Suprapubic skin (tissue), 4 donors: Measurements from ENCODE around the gene DISC1. TPM values are rescaled to one million over a fixed set of nuclear protein-coding genes. Genes with fewer than 3 reads are reported as not detected.
"Not testable (repeated sequence)": the region's sequence is repeated elsewhere in the genome, so short reads cannot be mapped to it uniquely, and the experiment has no call there.

Source experiments
- DNase-seq, 2 donors: peaks; one replicate each; pipeline ENCODE4 v3.0.0-alpha.2; 2019; ENCODE audit warnings: low spot score in 2 of 2
- H3K27ac ChIP-seq: fragments of 200-600 bp; sonication (generic); one replicate; pipeline ENCODE4 v1.5.1; 2019
- H3K27me3 ChIP-seq: fragments of 200-600 bp; sonication (generic); one replicate; pipeline ENCODE4 v1.5.1; 2019
- H3K36me3 ChIP-seq: fragments of 200-600 bp; sonication (generic); one replicate; pipeline ENCODE4 v1.5.1; 2019
- H3K4me1 ChIP-seq: fragments of 200-600 bp; sonication (generic); one replicate; pipeline ENCODE4 v1.5.1; 2019
- H3K4me3 ChIP-seq: fragments of 200-600 bp; sonication (generic); one replicate; pipeline ENCODE4 v1.5.1; 2019; ENCODE audit warnings: mild to moderate bottlenecking
- H3K9me3 ChIP-seq: fragments of 200-600 bp; sonication (generic); one replicate; pipeline ENCODE4 v1.5.1; 2019
- EP300 ChIP-seq: sonication (generic); formaldehyde crosslinking; IDR thresholded peaks from one replicate; pipeline ENCODE4 v1.6.1; 2017; ENCODE audit warnings: antibody characterized with exemption
- POLR2A ChIP-seq, 2 donors: fragments of 450-650 bp; IDR thresholded peaks; one replicate each; pipeline ENCODE4 v1.6.1; 2017; ENCODE audit warnings: antibody characterized with exemption in 2 of 2, mild to moderate bottlenecking in 2 of 2, moderate library complexity in 2 of 2
- POLR2AphosphoS5 ChIP-seq, 3 donors: sonication (generic); formaldehyde crosslinking; IDR thresholded peaks; one replicate each; pipeline ENCODE4 v1.6.1; 2017; ENCODE audit warnings: antibody characterized with exemption in 3 of 3
- WGBS: methylation state at CpG from one replicate; pipeline ENCODE4 v1.1.5; 2018; 5-methylcytosine and 5-hydroxymethylcytosine counted together
- total RNA-seq, 4 donors: library from RNA; depleted of rRNA; stranded (reverse); fragments of >200 nt; gene quantifications; one replicate each; pipeline ENCODE4 v1.1.0, GENCODE V29; 2016
- TF ChIP-seq, protein P1 (sequence below), 2 donors: fragments of 200-600 bp in 1 of 2; fragments of 450-650 bp in 1 of 2; sonication (generic) in 1 of 2; IDR thresholded peaks; one replicate each; pipeline ENCODE4 v1.5.1; 2016 to 2019; ENCODE audit warnings: antibody characterized with exemption in 2 of 2, mild to moderate bottlenecking in 1 of 2, moderate library complexity in 1 of 2

The DISC1 gene
- total RNA-seq, 4 donors from 2014 or later, result 3.0 to 8.4 (median 5.2) TPM

GRCh38 chr1:231584117-231584516, 42.5 kb upstream of the DISC1 start:
- no peaks in the 10 kb centered on the region for H3K36me3 ChIP-seq
- no peaks in the 10 kb centered on the region for H3K4me1 ChIP-seq
- no peak for DNase-seq
- no peaks in the 10 kb centered on the region for H3K27me3 ChIP-seq
- WGBS, result 41% methylated on average over 3 of the region's 3 CpGs
- no peak overlapping the region for H3K4me3 ChIP-seq
- no peak for TF ChIP-seq EP300
- no peak for TF ChIP-seq POLR2A (IDR thresholded peaks at IDR 0.05)
- TF ChIP-seq, protein P1, sequence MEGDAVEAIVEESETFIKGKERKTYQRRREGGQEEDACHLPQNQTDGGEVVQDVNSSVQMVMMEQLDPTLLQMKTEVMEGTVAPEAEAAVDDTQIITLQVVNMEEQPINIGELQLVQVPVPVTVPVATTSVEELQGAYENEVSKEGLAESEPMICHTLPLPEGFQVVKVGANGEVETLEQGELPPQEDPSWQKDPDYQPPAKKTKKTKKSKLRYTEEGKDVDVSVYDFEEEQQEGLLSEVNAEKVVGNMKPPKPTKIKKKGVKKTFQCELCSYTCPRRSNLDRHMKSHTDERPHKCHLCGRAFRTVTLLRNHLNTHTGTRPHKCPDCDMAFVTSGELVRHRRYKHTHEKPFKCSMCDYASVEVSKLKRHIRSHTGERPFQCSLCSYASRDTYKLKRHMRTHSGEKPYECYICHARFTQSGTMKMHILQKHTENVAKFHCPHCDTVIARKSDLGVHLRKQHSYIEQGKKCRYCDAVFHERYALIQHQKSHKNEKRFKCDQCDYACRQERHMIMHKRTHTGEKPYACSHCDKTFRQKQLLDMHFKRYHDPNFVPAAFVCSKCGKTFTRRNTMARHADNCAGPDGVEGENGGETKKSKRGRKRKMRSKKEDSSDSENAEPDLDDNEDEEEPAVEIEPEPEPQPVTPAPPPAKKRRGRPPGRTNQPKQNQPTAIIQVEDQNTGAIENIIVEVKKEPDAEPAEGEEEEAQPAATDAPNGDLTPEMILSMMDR (IDR thresholded peaks at IDR 0.05), result no peak
- no peak for TF ChIP-seq POLR2AphosphoS5 (IDR thresholded peaks at IDR 0.05)
- no peaks in the 10 kb centered on the region for H3K9me3 ChIP-seq
- no peak overlapping the region for H3K27ac ChIP-seq

DNA sequence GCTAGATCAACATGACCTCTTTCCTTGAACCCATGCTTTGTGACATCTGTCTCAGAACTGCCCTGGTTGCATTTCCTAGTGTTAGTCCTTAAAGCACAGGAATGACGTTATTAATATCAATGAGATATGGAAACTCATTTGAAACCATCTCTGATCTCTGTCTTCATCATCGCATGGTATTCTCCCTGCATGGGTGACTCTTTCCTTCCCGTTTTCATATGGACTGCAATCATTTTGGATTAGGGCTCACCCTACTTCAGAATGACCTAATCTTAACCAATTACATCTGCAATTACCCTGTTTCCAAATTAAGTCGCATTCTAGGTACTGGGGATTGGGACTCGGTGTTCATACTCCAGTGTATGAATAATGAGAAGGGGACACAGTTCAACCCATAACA, 41.7 kb upstream of the DISC1 start:
- Histone ChIP-seq H3K4me1 (no peaks in the 10 kb centered on the region), H3K27me3 (no peaks in the 10 kb centered on the region), H3K27ac (no peak overlapping the region), H3K9me3 (no peaks in the 10 kb centered on the region), H3K4me3 (no peak overlapping the region), H3K36me3 (no peaks in the 10 kb centered on the region)
- TF ChIP-seq EP300, result no peak
- no peak for TF ChIP-seq POLR2A (IDR thresholded peaks at IDR 0.05)
- TF ChIP-seq POLR2AphosphoS5 (IDR thresholded peaks at IDR 0.05), result no peak
- TF ChIP-seq, protein P1 (IDR thresholded peaks at IDR 0.05), result no peak
- no peak for DNase-seq
- WGBS, result 71% methylated on average over 5 of the region's 5 CpGs

DNA sequence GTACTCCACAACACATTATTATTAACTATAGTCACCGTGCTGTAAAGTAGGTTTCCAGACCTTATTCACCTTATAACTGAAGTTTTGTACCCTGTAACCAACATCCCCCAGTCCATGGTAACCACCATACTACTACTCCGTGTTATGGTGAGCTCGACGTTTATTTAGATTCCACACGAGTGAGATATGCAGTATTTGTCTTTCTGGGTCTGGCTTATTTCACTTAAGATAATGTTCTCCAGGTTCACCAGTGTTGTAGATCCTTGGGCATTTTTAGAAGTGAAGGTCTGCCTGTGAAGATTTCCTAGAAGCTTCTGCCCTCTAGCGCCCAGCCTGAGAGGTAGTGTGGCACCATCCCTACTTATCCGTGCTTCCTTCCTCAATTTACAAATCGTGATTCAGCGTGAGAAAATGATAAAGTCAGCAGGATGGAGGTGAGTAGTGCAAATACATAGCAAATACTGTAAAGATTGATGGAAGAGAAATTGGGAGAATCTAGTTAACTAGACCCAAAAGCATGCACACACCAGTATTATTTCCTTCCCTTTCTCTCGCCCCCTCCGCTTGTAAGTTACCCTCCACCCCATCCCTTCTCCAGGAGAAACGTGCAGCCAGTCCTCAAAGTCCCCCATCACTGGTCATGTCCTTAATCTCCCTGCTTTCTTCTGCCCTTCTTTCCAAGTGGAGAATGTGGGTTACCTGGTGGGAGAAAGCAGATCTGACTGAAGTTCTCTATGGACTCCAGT, 36.0 kb upstream of the DISC1 start:
- Histone ChIP-seq H3K27ac (no peak overlapping the region), H3K27me3 (no peaks in the 10 kb centered on the region), H3K9me3 (no peaks in the 10 kb centered on the region), H3K4me1 (peaks cover 3% of the 10 kb centered on the region), H3K36me3 (no peaks in the 10 kb centered on the region), H3K4me3 (no peak overlapping the region)
- TF ChIP-seq, protein P1 (IDR thresholded peaks at IDR 0.05), result peak; percentile 53 to 57
- TF ChIP-seq EP300, result no peak
- DNase-seq, result no peak
- WGBS, result 26% methylated on average over 12 of the region's 12 CpGs

DNA sequence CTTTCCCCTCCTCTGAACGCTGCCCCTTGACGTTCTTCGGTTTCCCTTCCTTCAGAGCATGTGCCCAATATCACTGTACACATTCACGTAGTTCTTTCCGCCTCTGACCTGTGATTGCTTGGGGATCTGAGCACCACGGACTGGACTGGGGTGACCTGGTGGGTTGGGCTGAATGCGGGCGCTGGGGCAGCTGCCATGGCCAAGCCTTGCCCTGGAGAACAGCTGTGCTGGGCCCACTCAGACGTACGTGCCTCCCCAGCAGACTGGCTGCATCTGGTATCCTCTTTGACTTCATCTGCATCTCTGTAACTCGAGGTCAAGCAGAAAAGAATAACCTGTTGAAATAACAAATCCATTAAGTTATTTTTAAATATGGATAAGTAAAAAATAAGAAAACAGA, 35.1 kb upstream of the DISC1 start:
- 76% methylated on average over 11 of the region's 11 CpGs for WGBS
- TF ChIP-seq EP300 (no peak), POLR2AphosphoS5 (IDR thresholded peaks at IDR 0.05) (no peak), POLR2A (IDR thresholded peaks at IDR 0.05) (no peak)
- TF ChIP-seq, protein P1 (IDR thresholded peaks at IDR 0.05), result no peak
- H3K4me3 ChIP-seq, result no peak overlapping the region
- no peaks in the 10 kb centered on the region for H3K36me3 ChIP-seq
- no peak overlapping the region for H3K27ac ChIP-seq
- H3K4me1 ChIP-seq, result peaks cover 3% of the 10 kb centered on the region
- DNase-seq, result no peak
- H3K27me3 ChIP-seq, result no peaks in the 10 kb centered on the region
- no peaks in the 10 kb centered on the region for H3K9me3 ChIP-seq

- no peaks in the 10 kb centered on the region for H3K27me3 ChIP-seq
- WGBS, result 97% methylated on average over 1 of the region's 1 CpG
- H3K36me3 ChIP-seq, result no peaks in the 10 kb centered on the region
- peaks cover 3% of the 10 kb centered on the region for H3K4me1 ChIP-seq
- no peak overlapping the region for H3K27ac ChIP-seq
- no peak for DNase-seq
- no peak overlapping the region for H3K4me3 ChIP-seq
- TF ChIP-seq POLR2A (IDR thresholded peaks at IDR 0.05) (no peak), POLR2AphosphoS5 (IDR thresholded peaks at IDR 0.05) (no peak), EP300 (no peak)
- TF ChIP-seq, protein P1 (IDR thresholded peaks at IDR 0.05), result no peak
- no peaks in the 10 kb centered on the region for H3K9me3 ChIP-seq
Measured at GRCh38 chr1:231592809-231593208, 33.8 kb upstream of the DISC1 start.

GRCh38 chr1:231593264-231593663, 33.3 kb upstream of the DISC1 start:
- H3K36me3 ChIP-seq, H3K4me1 ChIP-seq, H3K27me3 ChIP-seq, DNase-seq, H3K4me3 ChIP-seq, H3K9me3 ChIP-seq, H3K27ac ChIP-seq: not testable (repeated sequence)
- 83% methylated on average over 1 of the region's 1 CpG for WGBS
